ENCODE results near the gene TRIM41.
A peak's percentile ranks its signal among the peaks of the same experiment; 100 is the strongest.
"Not testable (repeated sequence)": the region's sequence is repeated elsewhere in the genome, so short reads cannot be mapped to it uniquely, and the experiment has no call there.

The TRIM41 gene

DNA sequence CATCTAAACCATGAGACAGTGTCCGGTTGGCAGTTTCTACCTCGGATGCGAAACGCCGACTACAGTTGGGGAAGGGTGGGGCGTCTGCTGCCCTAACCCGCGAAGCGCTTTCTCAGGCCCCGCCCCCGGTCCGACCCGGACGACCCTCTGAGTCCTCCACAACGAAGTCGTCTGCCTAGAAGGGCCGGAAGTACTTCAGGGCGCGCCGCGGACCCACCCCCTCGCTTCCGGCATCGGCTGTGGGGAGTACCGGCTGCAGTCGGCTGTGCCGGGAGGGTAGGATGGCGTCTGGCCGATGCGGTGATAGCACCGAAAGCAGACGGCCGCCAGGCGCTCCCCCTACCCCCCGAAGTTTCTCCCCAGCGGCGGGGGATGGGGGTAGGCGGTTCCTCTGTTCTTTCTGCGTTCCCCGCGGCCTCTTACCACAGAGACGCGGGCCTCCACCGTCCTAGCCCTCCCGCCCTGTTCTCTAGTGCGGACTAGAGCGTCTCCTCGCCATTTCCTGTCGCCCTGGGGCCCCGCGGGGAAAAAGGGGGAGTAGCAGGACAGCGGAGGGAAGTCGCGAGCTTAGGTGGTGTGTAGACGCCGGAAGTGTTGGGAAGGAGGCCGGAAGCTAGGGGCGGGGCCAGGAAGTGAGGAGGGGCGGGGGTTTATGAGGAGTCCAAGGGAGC lies at the start of gene TRIM41:
TRIM41 (plus strand) TSS at position 224 of the 671 bp plus-strand sequence. CDS start 719 bp downstream, outside the sequence.
- peak within 1 kb of the TSS; percentile 92 to 99 (median 97) for H3K27ac ChIP-seq
- peak within 1 kb of the TSS; percentile 67 to 87 (median 80) for H3K4me3 ChIP-seq
- no peak for TF ChIP-seq Cebpa-rat (IDR thresholded peaks at IDR 0.05)
- H4K20me1 ChIP-seq: no peaks in the 10 kb centered on the region
- H3K4me1 ChIP-seq: peaks cover 28 to 50% (median 41%) of the 10 kb centered on the region in 10 experiments
- peak within 1 kb of the TSS; percentile 91 to 99 (median 95) for H3K9ac ChIP-seq
- H3K27me3 ChIP-seq: peaks cover 0 to 4% (median 0%) of the 10 kb centered on the region in 11 experiments; a peak in 1 of 22 replicates
- peak within 1 kb of the TSS; percentile 81 to 98 (median 95) for H3K4me2 ChIP-seq
- H3K36me3 ChIP-seq: peaks cover 7 to 19% (median 14%) of the 10 kb centered on the region in 11 experiments; a peak in 20 of 22 replicates
- no peaks in the 10 kb centered on the region for H3K9me3 ChIP-seq (replicated peaks in 1 of 11)

GRCh38 chr5:181173420-181174342 lies 49.4 kb upstream of the TRIM41 start:
- peaks cover 37 to 59% (median 50%) of the 10 kb centered on the region in 10 experiments for H3K4me1 ChIP-seq
- peak overlapping the region; percentile 39 to 62 (median 53) for H3K4me3 ChIP-seq
- H3K9me3 ChIP-seq (replicated peaks in 1 of 11): 0 out of 22 replicates have a peak, but pooled peaks cover 0 to 6% (median 0%) of the 10 kb centered on the region in 11 experiments
- peak overlapping the region; percentile 66 to 95 (median 79) for H3K4me2 ChIP-seq
- no peaks in the 10 kb centered on the region for H4K20me1 ChIP-seq
- no peaks in the 10 kb centered on the region for H3K36me3 ChIP-seq
- H3K9ac ChIP-seq: peak overlapping the region; percentile 25 to 71 (median 63); a peak in 20 of 22 replicates
- peaks cover 0 to 15% (median 5%) of the 10 kb centered on the region in 11 experiments; a peak in 10 of 22 replicates for H3K27me3 ChIP-seq
- H3K27ac ChIP-seq: peak overlapping the region; percentile 26 to 77 (median 71); a peak in 20 of 22 replicates
- no peak; a peak in 1 of 22 replicates for TF ChIP-seq Cebpa-rat (IDR thresholded peaks at IDR 0.05)

DNA sequence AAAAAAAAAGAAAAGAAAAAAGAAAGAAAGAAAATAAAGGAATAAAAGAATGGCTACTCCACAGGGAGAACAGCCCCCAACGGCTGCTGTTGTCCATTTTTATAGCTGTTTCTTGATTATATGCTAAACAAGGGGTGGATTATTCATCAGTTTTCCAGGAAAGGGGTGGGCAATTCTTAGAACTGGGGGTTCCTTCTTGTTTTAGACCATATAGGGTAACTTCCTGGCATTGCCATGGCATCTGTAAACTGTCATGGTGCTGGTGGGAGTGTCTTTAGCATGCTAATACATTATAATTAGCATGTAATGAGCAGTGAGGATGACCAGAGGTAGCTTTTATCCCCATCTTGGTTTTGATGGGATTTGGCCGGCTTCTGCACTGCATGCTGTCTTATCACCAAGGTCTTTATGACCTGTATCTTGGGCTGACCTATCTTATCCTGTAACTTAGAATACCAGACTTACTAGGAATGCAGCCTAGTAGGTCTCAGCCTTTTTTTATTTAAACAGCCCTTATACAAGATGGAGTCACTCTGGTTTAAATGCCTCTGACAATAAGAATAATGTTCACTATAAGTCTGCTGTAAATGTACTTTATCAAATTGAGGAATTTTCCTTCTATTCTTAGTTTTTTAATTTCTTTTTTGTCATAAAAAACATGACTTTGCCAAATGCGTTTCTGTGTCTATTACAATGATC lies 46.7 kb upstream of the TRIM41 start:
- H3K4me2 ChIP-seq: no peak overlapping the region
- H3K4me3 ChIP-seq: no peak overlapping the region
- H3K9ac ChIP-seq: no peak overlapping the region
- H3K27me3 ChIP-seq: no peaks in the 10 kb centered on the region
- H3K27ac ChIP-seq: no peak overlapping the region
- 0 out of 22 replicates have a peak, but pooled peaks cover 0 to 6% (median 0%) of the 10 kb centered on the region in 11 experiments for H3K9me3 ChIP-seq (replicated peaks in 1 of 11)
- H3K36me3 ChIP-seq: no peaks in the 10 kb centered on the region
- H3K4me1 ChIP-seq: peaks cover 24 to 42% (median 36%) of the 10 kb centered on the region in 10 experiments
- H4K20me1 ChIP-seq: no peaks in the 10 kb centered on the region
- no peak for TF ChIP-seq Cebpa-rat (IDR thresholded peaks at IDR 0.05)

GRCh38 chr5:181177559-181177958 lies 45.5 kb upstream of the TRIM41 start:
- not testable (repeated sequence) for H3K9me3 ChIP-seq (replicated peaks in 1 of 11); H3K4me2 ChIP-seq; H3K36me3 ChIP-seq; H3K9ac ChIP-seq; H3K27ac ChIP-seq; H4K20me1 ChIP-seq; H3K4me3 ChIP-seq; H3K27me3 ChIP-seq
- peaks cover 21 to 38% (median 33%) of the 10 kb centered on the region in 10 experiments for H3K4me1 ChIP-seq

GRCh38 chr5:181181650-181182565 lies 41.2 kb upstream of the TRIM41 start:
- Histone ChIP-seq H3K4me1 (peaks cover 16 to 47% (median 34%) of the 10 kb centered on the region in 10 experiments), H3K4me2 (peak overlapping the region in 9 of 11 experiments; percentile 33 to 62 (median 50); a peak in 14 of 22 replicates), H3K36me3 (no peaks in the 10 kb centered on the region), H4K20me1 (no peaks in the 10 kb centered on the region), H3K27me3 (no peaks in the 10 kb centered on the region), H3K4me3 (no peak overlapping the region), H3K9ac (peak overlapping the region in 1 of 11 experiments; percentile 16; a peak in 1 of 22 replicates), H3K9me3 (replicated peaks in 1 of 11) (no peaks in the 10 kb centered on the region), H3K27ac (no peak overlapping the region)
- no peak for TF ChIP-seq Cebpa-rat (IDR thresholded peaks at IDR 0.05)

DNA sequence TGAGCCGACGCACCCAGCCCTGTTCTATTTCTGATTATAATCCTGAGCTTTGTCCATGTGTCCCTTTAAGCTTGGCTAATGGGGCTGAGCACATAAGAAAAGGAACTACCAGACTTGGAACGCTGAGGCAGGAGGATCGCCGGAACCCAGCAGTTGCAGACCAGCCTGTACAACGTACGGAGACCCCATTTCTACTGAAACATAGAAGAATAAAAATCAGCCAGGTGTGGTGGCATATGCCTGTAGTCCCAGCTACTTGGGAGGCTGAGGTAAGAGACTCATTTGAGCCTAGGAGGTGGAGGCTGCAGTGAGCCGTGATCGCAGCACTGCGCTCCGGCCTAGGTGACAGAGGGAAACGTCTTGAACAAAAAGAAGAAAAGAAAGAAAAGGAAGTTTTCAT lies 40.4 kb upstream of the TRIM41 start:
- no peaks in the 10 kb centered on the region for H3K9me3 ChIP-seq (replicated peaks in 1 of 11)
- no peaks in the 10 kb centered on the region for H3K36me3 ChIP-seq
- H3K4me3 ChIP-seq: peak overlapping the region in 2 of 10 experiments; percentile 4 to 42; a peak in 3 of 20 replicates
- peak overlapping the region in 1 of 11 experiments; percentile 30; a peak in 1 of 22 replicates for H3K27ac ChIP-seq
- H3K27me3 ChIP-seq: no peaks in the 10 kb centered on the region
- peaks cover 16 to 53% (median 36%) of the 10 kb centered on the region in 10 experiments for H3K4me1 ChIP-seq
- peak overlapping the region in 2 of 11 experiments; percentile 9 to 33; a peak in 3 of 22 replicates for H3K9ac ChIP-seq
- H3K4me2 ChIP-seq: peak overlapping the region in 10 of 11 experiments; percentile 9 to 62 (median 50); a peak in 15 of 22 replicates
- TF ChIP-seq Cebpa-rat (IDR thresholded peaks at IDR 0.05): no peak
- H4K20me1 ChIP-seq: no peaks in the 10 kb centered on the region

DNA sequence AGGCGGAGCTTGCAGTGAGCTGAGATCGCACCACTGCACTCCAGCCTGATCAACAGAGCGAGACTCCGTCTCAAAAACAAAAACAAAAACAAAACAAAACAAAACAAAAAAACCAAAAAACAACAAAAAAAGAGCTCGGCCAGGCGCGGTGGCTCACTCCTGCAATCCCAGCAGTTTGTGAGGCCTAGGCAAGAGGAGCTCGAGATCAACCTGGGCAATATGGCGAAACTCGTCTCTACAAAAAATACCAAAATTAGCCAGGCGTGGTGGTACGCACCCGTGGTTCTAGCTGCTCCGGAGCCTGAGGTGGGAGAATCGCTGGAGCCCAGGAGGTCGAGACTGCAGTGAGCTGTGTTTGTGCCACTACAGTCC lies 38.2 kb upstream of the TRIM41 start:
- Histone ChIP-seq H3K4me3 (peak overlapping the region; percentile 59 to 80 (median 66)), H3K4me2 (peak overlapping the region; percentile 72 to 91 (median 83)), H3K9ac (peak overlapping the region; percentile 69 to 86 (median 83)), H3K36me3 (no peaks in the 10 kb centered on the region), H3K27ac (peak overlapping the region; percentile 75 to 93 (median 88)), H4K20me1 (no peaks in the 10 kb centered on the region), H3K9me3 (replicated peaks in 1 of 11) (no peaks in the 10 kb centered on the region), H3K4me1 (peaks cover 16 to 54% (median 36%) of the 10 kb centered on the region in 10 experiments), H3K27me3 (no peaks in the 10 kb centered on the region)
- TF ChIP-seq Cebpa-rat (IDR thresholded peaks at IDR 0.05): no peak

All from BLaER1 treated with 17β-estradiol and CSF1 and Interleukin-3, amounts not matched to agents 10 nM and 100 nM (cell line).